Liver (tissue), 3 donors: ENCODE data around the gene EXOC6B.

Source experiments
- ATF3 ChIP-seq: IDR thresholded peaks from 2 replicates; pipeline ENCODE4 v1.6.1; 2016; ENCODE audit warnings: antibody characterized with exemption
- CTCF ChIP-seq: fragments of 150-350 bp; IDR thresholded peaks from 2 replicates; pipeline ENCODE4 v1.5.1; 2017; ENCODE audit warnings: improper control_type of control experiment, low read depth, low read length; ENCODE audit not compliant: missing input control
- GABPA ChIP-seq, 2 donors: IDR thresholded peaks in 1 of 2; conservative IDR thresholded peaks in 1 of 2; 2 replicates each; pipeline ENCODE4 v1.6.1; 2016; ENCODE audit warnings: antibody characterized with exemption in 2 of 2, mild to moderate bottlenecking in 1 of 2, moderate library complexity in 1 of 2
- JUND ChIP-seq, 2 donors: IDR thresholded peaks; 2 replicates each; pipeline ENCODE4 v1.6.1; 2016; ENCODE audit warnings: antibody characterized with exemption in 2 of 2
- MAX ChIP-seq: IDR thresholded peaks from 2 replicates; pipeline ENCODE4 v1.6.1; 2016; ENCODE audit warnings: antibody characterized with exemption
- RAD21 ChIP-seq, 2 donors: IDR thresholded peaks; 2 replicates each; pipeline ENCODE4 v1.6.1; 2016; ENCODE audit warnings: antibody characterized with exemption in 2 of 2, mild to moderate bottlenecking in 2 of 2
- REST ChIP-seq: IDR thresholded peaks from 2 replicates; pipeline ENCODE4 v1.6.1; 2016; ENCODE audit warnings: antibody characterized with exemption, mild to moderate bottlenecking
- RXRA ChIP-seq, 2 donors: IDR thresholded peaks; 2 replicates each; pipeline ENCODE4 v1.6.1; 2017 to 2018; ENCODE audit warnings: antibody characterized with exemption in 2 of 2, mild to moderate bottlenecking in 1 of 2
- SP1 ChIP-seq: IDR thresholded peaks from 2 replicates; pipeline ENCODE4 v1.6.1; 2018; ENCODE audit warnings: antibody characterized with exemption, mild to moderate bottlenecking
- TAF1 ChIP-seq: conservative IDR thresholded peaks from 2 replicates; pipeline ENCODE4 v1.6.1; 2016; ENCODE audit warnings: antibody characterized with exemption, mild to moderate bottlenecking
- YY1 ChIP-seq: IDR thresholded peaks from 2 replicates; pipeline ENCODE4 v1.6.1; 2016; ENCODE audit warnings: antibody characterized with exemption, mild to moderate bottlenecking
- ZBTB33 ChIP-seq: IDR thresholded peaks from 2 replicates; pipeline ENCODE4 v1.6.1; 2016; ENCODE audit warnings: antibody characterized with exemption
- donor health status: healthy.
- donor health status: healthy.

- TF ChIP-seq YY1 (no peak), CTCF (no peak), RXRA (IDR thresholded peaks at IDR 0.05) (peak; percentile 14 to 41), JUND (IDR thresholded peaks at IDR 0.05) (no peak), TAF1 (no peak), REST (no peak), ZBTB33 (no peak), MAX (no peak), GABPA (IDR thresholded peaks at IDR 0.05 in 1 of 2, conservative IDR thresholded peaks at IDR 0.05 in 1 of 2) (no peak), ATF3 (no peak), SP1 (no peak), RAD21 (IDR thresholded peaks at IDR 0.05) (no peak)
Observed at GRCh38 chr2:72438364-72438763, 387.5 kb downstream of the EXOC6B start.
